ENCODE measurements around the gene HOXD4.

HOXD4 gene

GRCh38 chr2:176172007-176172894 is 20.9 kb downstream of the HOXD4 start:
- intact Hi-C loops (cut with DNase I; ENCODE audit: low total_unique reads) = no loop called here
- Histone ChIP-seq H3K27me3 (peaks cover 0 to 70% of the 10 kb centered on the region in 2 donors), H3K4me1 (peaks cover 0 to 7% (median 5%) of the 10 kb centered on the region in 4 donors), H3K36me3 (no peaks in the 10 kb centered on the region), H3K27ac (no peak overlapping the region), H3K9me3 (no peaks in the 10 kb centered on the region), H3K4me3 (no peak overlapping the region)
- DNase-seq = no peak
- no peak for TF ChIP-seq CTCF (IDR thresholded peaks at IDR 0.05)

GRCh38 chr2:176172895-176173566 is 21.7 kb downstream of the HOXD4 start:
- Histone ChIP-seq H3K27me3 (peaks cover 0 to 78% of the 10 kb centered on the region in 2 donors), H3K4me1 (peaks cover 0 to 12% (median 10%) of the 10 kb centered on the region in 4 donors), H3K36me3 (no peaks in the 10 kb centered on the region), H3K9me3 (no peaks in the 10 kb centered on the region), H3K4me3 (no peak overlapping the region), H3K27ac (no peak overlapping the region)
- DNase-seq = no peak
- TF ChIP-seq CTCF (IDR thresholded peaks at IDR 0.05) = no peak
- intact Hi-C loops (cut with DNase I; ENCODE audit: low total_unique reads) = no loop called here

GRCh38 chr2:176173567-176174381 is 22.4 kb downstream of the HOXD4 start:
- TF ChIP-seq CTCF (IDR thresholded peaks at IDR 0.05) = no peak
- Histone ChIP-seq H3K36me3 (no peaks in the 10 kb centered on the region), H3K9me3 (no peaks in the 10 kb centered on the region), H3K27ac (no peak overlapping the region), H3K27me3 (peaks cover 0 to 79% of the 10 kb centered on the region in 2 donors), H3K4me1 (peaks cover 0 to 19% (median 13%) of the 10 kb centered on the region in 4 donors), H3K4me3 (no peak overlapping the region)
- intact Hi-C loops (cut with DNase I; ENCODE audit: low total_unique reads) = no loop called here
- DNase-seq = no peak

- DNase-seq = no peak
Observed at GRCh38 chr2:176174382-176174823, 23.1 kb downstream of the HOXD4 start.

More at GRCh38 chr2:176174382-176174823, 23.1 kb downstream of the HOXD4 start:
- no peak overlapping the region for H3K4me3 ChIP-seq
- H3K4me1 ChIP-seq = peaks cover 0 to 19% (median 13%) of the 10 kb centered on the region in 4 donors
- H3K27me3 ChIP-seq = peaks cover 0 to 80% of the 10 kb centered on the region in 2 donors
- TF ChIP-seq CTCF (IDR thresholded peaks at IDR 0.05) = no peak
- no peaks in the 10 kb centered on the region for H3K9me3 ChIP-seq
- intact Hi-C loops (cut with DNase I; ENCODE audit: low total_unique reads) = no loop called here
- no peaks in the 10 kb centered on the region for H3K36me3 ChIP-seq
- no peak overlapping the region for H3K27ac ChIP-seq
